AG04450 (cell line): ENCODE results near the gene ANKS3. TPM values are rescaled to one million over a fixed set of nuclear protein-coding genes. Genes with fewer than 3 reads are reported as not detected.

Experiments
- CTCF ChIA-PET: fragments of 300-600, 350-600 bp; formaldehyde crosslinking; extraction: SDS; loops from one replicate; lab custom pipeline; 2022; ENCODE audit warnings: antibody characterized with exemption, inconsistent platforms; lab: Charles Lee
- POLR2A ChIA-PET: fragments of 350-600 bp; formaldehyde crosslinking; extraction: SDS; loops from one replicate; lab custom pipeline; 2021; ENCODE audit warnings: antibody characterized with exemption, inconsistent platforms; lab: Yijun Ruan, JAX
- DNase-seq: peaks from one replicate; pipeline ENCODE4 v3.0.0-alpha.2; 2011; ENCODE audit warnings: low read depth, low spot score
- H3K27ac ChIP-seq: one replicate; pipeline ENCODE4 v1.5.1; 2012; ENCODE audit warnings: low read depth, low read length, control low read depth
- H3K27me3 ChIP-seq: one replicate; pipeline ENCODE4 v1.6.0; 2012; ENCODE audit warnings: low read length; ENCODE audit not compliant: control insufficient read depth, insufficient read depth
- H3K4me3 ChIP-seq: 2 replicates; pipeline ENCODE4 v1.5.1; 2011; ENCODE audit warnings: mild to moderate bottlenecking, low read depth, low read length, control low read depth
- H3K9me3 ChIP-seq: 2 replicates; pipeline ENCODE4 v1.5.1; 2012; ENCODE audit warnings: low read length; ENCODE audit not compliant: control insufficient read depth, insufficient read depth
- polyA plus RNA-seq: library from polyadenylated mRNA; depleted of rRNA; stranded (reverse); fragments of >200 nt; gene quantifications from 2 replicates; pipeline ENCODE4 v1.2.3, GENCODE V29; 2011
- TF ChIP-seq, protein P1 (sequence below): IDR thresholded peaks from 2 replicates; pipeline ENCODE4 v1.5.1; 2011; ENCODE audit warnings: low read depth, low read length, control low read depth, inconsistent platforms

Gene ANKS3
- polyA plus RNA-seq, 1 experiment = 14.0 TPM

- DNase-seq = no peak
- TF ChIP-seq, protein P1, sequence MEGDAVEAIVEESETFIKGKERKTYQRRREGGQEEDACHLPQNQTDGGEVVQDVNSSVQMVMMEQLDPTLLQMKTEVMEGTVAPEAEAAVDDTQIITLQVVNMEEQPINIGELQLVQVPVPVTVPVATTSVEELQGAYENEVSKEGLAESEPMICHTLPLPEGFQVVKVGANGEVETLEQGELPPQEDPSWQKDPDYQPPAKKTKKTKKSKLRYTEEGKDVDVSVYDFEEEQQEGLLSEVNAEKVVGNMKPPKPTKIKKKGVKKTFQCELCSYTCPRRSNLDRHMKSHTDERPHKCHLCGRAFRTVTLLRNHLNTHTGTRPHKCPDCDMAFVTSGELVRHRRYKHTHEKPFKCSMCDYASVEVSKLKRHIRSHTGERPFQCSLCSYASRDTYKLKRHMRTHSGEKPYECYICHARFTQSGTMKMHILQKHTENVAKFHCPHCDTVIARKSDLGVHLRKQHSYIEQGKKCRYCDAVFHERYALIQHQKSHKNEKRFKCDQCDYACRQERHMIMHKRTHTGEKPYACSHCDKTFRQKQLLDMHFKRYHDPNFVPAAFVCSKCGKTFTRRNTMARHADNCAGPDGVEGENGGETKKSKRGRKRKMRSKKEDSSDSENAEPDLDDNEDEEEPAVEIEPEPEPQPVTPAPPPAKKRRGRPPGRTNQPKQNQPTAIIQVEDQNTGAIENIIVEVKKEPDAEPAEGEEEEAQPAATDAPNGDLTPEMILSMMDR = no peak
- ChIA-PET CTCF (interaction anchor here (1.1 kb wide), 1 partner anchor 17 kb away, joined by 3 read pairs; no protein-coding TSS in a partner anchor), POLR2A (no interaction called here)
- Histone ChIP-seq H3K27ac (no peak overlapping the region), H3K9me3 (no peaks in the 10 kb centered on the region; the same call in 1 of the 2 replicates), H3K27me3 (no peaks in the 10 kb centered on the region), H3K4me3 (no peak overlapping the region)
These were observed 67.4 kb downstream of the ANKS3 start for GRCh38 chr16:4666537-4667202.

DNA sequence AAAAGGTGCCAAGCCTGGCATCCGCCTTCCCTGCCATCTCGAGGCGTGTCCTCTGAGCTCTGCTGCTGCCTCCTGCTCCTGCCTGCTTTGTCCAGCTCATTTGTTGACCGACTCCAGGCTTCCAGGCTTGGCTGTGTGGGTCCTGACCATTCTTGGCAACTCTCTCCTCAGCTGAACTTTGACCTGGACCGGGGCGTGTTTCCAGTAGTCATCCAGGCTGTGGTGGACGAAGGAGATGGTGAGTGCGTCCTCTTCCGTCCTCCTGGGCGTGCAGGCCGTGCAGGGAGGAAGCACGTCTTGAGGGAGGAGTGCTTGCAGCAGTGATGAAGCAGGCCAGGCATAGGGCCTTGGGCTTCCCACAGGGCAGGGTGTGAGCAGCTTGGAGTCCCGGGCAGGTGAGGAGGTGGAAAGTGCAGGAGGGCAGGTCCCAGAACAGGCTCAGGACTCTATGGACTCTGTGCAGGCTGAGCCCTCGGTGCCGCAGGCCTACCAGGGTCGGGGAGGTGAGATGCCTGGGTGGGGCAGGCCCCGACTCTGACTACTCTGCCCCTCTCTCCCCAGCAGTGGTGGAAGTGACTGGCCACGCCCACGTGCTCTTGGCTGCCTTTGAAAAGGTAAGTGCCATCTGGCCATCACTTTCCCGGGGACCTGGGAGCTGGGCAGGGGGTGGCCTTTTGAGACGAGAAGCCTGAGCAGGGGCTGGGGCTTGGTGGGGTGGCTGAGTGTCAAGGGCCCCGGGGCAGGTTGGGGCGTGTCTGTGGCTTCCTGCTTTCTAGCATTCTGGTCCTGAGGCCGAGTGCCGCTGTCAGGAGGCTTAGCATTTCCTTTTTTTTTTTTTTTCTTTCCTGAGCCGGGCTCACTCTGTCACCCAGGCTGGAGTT lies 69.3 kb downstream of the ANKS3 start:
- no peak overlapping the region for H3K4me3 ChIP-seq
- TF ChIP-seq, protein P1 = no peak
- ChIA-PET POLR2A (interaction anchor here (0.7 kb wide), 1 partner anchor 102 kb away, joined by 3 read pairs; no protein-coding TSS in a partner anchor), CTCF (no interaction called here)
- H3K9me3 ChIP-seq = no peaks in the 10 kb centered on the region
- no peak overlapping the region for H3K27ac ChIP-seq
- no peaks in the 10 kb centered on the region for H3K27me3 ChIP-seq
- no peak for DNase-seq

DNA sequence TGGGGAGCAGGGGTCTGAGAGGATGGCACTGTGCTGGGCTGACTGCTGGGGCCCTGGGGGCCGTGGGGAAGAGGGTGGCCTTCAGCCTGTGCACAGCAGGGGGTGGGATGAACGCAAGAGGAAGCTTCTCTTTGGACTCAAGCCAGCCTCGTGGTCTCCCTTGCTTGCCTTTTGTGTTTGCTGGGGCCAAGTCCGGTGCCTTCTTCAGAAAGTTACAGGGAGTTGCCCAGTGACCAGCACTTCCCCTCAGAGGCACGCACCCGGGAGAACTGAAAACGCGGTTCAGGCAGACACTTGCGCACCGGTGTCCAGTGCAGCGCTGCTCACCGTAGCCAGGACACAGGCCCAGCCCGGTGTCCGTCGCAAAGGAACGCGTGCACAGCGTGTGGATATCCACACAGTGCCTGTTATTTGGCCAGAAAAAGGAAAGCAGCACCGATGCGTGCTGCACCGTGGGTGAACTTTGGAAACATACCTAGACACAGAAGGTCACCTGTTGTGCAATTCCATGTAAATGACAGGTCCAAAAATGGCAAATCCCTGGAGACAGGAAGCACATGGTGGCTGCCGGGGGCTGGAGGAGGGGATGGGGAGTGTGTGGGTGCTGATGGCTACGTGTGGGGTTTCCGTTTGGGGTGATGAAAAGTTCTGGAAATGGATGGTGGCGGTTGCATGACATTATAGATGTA lies 70.2 kb downstream of the ANKS3 start:
- CTCF ChIA-PET = no interaction called here
- POLR2A ChIA-PET = interaction anchor here (0.7 kb wide), 1 partner anchor 103 kb away, joined by 3 read pairs; no protein-coding TSS in a partner anchor
- Histone ChIP-seq H3K27me3 (no peaks in the 10 kb centered on the region), H3K4me3 (no peak overlapping the region), H3K9me3 (no peaks in the 10 kb centered on the region), H3K27ac (no peak overlapping the region)
- TF ChIP-seq, protein P1 = no peak
- DNase-seq = no peak

DNA sequence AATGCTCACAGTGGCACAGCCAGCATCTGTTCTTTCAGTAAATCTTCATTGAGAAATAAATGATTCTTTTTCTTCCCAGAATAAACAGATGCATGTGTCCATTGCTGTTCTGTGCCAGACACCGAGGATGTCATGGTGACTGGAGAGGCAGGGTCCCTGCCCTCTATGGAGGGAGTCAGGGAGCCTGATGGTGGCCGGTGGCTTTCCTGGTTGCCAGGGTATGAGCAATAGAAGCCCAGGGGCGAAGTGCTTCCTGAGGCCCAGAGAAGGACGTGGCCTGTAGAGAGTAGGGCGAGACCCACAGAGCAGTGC lies 70.7 kb downstream of the ANKS3 start:
- no peak overlapping the region for H3K4me3 ChIP-seq
- ChIA-PET POLR2A (no interaction called here), CTCF (interaction anchor here (0.6 kb wide), 1 partner anchor 13 kb away, joined by 3 read pairs; no protein-coding TSS in a partner anchor)
- no peaks in the 10 kb centered on the region for H3K27me3 ChIP-seq
- DNase-seq = no peak
- H3K27ac ChIP-seq = no peak overlapping the region
- TF ChIP-seq, protein P1 = no peak
- no peaks in the 10 kb centered on the region for H3K9me3 ChIP-seq
